NCI-H1092 (cell line): ENCODE data around the gene PHTF2.
"Not testable (repeated sequence)": the region's sequence is repeated elsewhere in the genome, so short reads cannot be mapped to it uniquely, and the experiment has no call there.

Experiments
- DNase-seq: peaks from one replicate; lab custom pipeline; 2025; lab: John Stamatoyannopoulos, UW

PHTF2 gene

DNA sequence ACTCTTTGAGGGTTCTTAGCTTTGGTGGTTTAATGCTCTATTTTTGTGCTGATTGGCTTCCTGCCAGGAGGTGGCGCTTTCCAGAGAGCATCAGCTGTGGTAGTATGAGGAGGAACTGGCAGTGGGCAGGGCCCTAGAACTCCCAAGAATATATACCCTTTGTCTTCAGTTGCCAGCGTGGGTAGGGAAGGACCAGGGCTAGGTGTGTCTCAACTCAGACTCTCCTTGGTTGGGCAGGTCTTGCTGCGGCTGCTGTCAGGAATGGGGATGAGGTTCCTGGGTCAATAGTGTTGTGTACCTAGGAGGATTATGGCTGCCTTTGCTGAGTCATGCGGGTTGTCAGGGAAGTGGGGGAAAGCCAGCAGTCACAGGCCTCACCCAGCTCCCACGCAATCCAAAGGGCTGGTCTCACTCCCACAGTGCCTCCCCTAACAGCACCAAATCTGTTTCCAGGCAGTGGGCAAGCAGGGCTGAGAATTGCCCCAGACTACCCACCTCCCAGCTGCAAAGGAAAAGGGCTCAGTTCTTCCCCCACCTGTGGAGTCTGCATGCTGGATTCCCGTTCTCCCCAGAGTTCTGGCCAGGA, 191.5 kb downstream of the PHTF2 start:
- DNase-seq: peak; percentile 1

GRCh38 chr7:77991656-77992055, 193.1 kb downstream of the PHTF2 start:
- no peak for DNase-seq

DNA sequence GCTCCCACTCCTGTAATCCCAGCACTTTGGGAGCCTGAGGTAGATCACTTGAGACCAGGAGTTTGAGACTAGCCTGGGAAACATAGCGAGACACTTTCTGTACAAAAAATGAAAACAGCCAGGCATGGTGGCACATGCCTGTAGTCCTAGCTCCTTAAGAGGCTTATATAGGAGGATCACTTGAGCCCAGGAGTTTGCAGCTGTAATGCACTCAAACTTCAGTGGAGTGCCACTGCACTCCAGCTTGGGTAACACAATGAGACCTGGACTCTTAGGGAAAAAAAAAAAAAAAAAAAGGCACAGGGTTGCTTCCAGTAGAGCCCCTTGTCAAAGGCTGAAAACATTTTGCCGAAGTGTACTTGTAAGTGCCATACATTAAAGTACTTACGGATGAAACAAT, 195.3 kb downstream of the PHTF2 start:
- no peak for DNase-seq

- DNase-seq: no peak
Measured at GRCh38 chr7:77995717-77996116, 197.1 kb downstream of the PHTF2 start.

DNA sequence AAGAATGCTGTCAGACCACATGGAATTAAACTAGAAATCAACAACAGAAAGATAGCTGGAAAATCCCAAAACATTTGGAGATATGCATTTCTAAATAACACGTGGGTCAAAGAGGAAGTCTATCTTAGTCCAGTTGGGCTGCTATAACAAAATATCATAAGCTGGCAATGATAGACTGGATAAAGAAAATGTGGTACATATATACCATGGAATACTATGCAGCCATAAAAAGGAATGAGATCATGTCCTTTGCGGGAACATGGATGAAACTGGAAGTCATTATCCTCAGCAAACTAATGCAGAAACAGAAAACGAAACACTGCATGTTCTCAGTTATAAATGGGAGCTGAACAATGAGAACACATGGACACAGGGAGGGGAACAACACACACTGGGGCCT, 200.6 kb downstream of the PHTF2 start:
- DNase-seq: not testable (repeated sequence)

- no peak for DNase-seq
Measured at GRCh38 chr7:78002021-78002420, 203.4 kb downstream of the PHTF2 start.

- DNase-seq: no peak
Measured at GRCh38 chr7:78002715-78003114, 204.1 kb downstream of the PHTF2 start.

- DNase-seq: no peak
Measured at GRCh38 chr7:78006063-78006755, 207.6 kb downstream of the PHTF2 start.
